ENCODE measurements around the gene CYP3A7. TPM values are rescaled to one million over a fixed set of nuclear protein-coding genes. Genes with fewer than 3 reads are reported as not detected.
"Not testable (repeated sequence)": the region's sequence is repeated elsewhere in the genome, so short reads cannot be mapped to it uniquely, and the experiment has no call there.

Gene CYP3A7
- total and polyA plus RNA-seq, 11 donors, result not detected

DNA sequence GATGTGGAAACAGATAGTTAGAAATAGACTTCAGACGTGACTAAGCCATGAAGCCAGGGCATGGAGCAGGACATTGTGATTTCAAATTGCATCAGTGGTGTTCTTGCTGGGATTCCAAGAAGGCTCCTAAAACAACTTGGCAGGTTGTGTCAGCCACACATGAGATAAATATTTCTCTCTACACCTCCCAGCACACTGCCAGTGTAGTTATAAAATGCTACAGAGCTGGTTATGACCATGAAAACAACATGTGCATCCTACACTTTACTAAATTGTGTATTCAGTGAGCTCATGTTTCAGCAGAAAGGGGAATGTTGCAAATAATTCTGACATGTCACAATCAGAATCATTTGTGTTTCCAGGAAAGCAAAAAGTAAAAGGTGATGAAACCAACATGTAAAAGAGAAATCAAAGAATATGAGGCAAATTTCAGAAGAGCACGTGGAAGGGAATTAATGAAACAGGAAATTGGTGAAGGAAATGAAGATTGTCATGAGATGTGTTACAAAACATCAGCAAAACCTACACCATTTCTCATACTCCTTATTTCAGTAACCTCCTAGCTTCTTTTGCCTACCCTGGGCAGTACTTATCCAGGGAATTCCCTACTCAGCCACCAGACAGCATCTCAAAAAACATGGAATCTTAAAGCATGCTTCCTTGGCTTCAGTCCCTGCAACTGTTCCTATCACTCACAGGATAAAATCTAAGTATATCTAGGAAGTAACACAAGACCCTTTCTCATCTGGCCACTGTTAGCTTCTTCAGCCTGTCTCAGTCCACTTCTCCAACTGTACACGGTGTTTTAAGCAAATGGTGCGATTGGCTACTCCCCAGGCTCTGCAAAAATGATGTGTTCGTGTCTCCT lies 5.8 kb upstream of the CYP3A7 start:
- H3K36me3 ChIP-seq, result peaks cover 0 to 9% (median 0%) of the 10 kb centered on the region in 9 donors
- WGBS, 4 donors, result 70 to 81% (median 75%) methylated on average over 5 of the region's 5 CpGs
- peaks cover 0 to 8% (median 0%) of the 10 kb centered on the region in 12 donors for H3K9me3 ChIP-seq
- no peak overlapping the region for H3K27ac ChIP-seq
- no peaks in the 10 kb centered on the region for H3K4me1 ChIP-seq
- no peaks in the 10 kb centered on the region for H3K27me3 ChIP-seq
- no peak for ATAC-seq
- intact Hi-C loops (cut with DNase I), result no loop called here
- TF ChIP-seq POLR2A (IDR thresholded peaks at IDR 0.05) (no peak), CTCF (IDR thresholded peaks at IDR 0.05) (no peak)
- DNase-seq, result no peak
- H3K4me3 ChIP-seq, result no peak overlapping the region

DNA sequence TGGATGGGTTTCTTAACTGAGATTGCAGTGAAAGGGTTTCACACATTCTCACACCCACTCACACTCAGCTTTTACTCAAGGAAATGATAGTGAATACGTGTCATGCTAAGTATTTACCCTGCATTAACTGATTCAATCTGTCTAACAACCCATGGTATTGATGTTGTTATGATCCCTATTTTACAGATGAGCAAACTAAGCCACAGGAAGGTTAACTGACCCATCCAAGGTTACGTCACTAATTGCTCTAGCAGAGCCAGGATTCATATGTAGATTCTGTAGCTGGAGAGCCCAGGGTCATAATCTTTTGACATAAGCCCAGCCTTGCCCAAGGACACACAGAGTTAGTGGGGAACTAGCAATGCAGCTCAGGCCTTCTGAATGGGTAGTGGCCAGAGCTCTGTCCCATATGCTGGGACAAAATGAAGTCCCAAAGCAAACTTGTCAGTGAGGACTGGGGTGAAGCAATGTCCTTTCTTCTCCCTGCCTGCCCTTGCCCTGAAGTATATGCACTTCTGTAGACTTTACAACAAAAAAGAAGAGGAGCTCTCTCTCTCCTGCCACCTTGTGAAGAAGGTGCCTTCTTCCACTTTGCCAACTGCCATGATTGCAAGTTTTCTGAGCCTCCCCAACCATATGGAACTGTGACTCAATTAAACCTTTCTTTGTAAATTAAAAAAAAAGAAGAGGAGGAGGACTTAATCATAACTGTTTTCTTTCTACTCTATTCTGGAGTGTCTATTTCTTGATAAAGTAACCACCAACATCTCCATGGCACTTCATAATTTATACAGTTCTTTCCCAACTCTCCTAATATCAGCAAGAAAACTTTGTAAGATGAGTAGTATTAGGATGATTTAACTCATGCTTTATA lies 4.9 kb upstream of the CYP3A7 start:
- no peaks in the 10 kb centered on the region for H3K27me3 ChIP-seq
- no peak for DNase-seq
- H3K4me1 ChIP-seq, result no peaks in the 10 kb centered on the region
- intact Hi-C loops (cut with DNase I), result no loop called here
- peaks cover 0 to 9% (median 0%) of the 10 kb centered on the region in 9 donors for H3K36me3 ChIP-seq
- no peak for ATAC-seq
- peaks cover 0 to 3% (median 0%) of the 10 kb centered on the region in 12 donors for H3K9me3 ChIP-seq
- no peak overlapping the region for H3K27ac ChIP-seq
- no peak for TF ChIP-seq POLR2A (IDR thresholded peaks at IDR 0.05)
- no peak for TF ChIP-seq CTCF (IDR thresholded peaks at IDR 0.05)
- WGBS, 4 donors, result 72 to 84% (median 78%) methylated on average over 2 of the region's 2 CpGs
- no peak overlapping the region for H3K4me3 ChIP-seq

DNA sequence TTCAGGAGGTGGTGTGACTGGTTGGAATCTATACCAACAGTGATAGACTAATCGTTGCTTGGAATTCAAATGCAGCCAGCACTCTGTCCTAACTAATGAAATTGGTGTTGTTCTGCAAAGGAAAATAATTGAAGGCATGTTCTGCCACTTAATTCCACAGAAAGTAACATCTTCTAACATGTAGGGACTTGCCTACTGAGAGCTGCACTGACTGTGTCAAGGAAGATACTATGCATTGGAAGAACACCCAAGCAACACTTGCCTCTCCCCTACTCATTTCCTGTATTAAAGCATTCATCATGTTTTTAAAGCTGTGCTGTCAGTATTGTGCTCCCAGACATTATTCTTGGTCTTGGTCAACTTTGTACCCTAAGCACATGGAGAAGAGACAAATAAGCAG lies 2.7 kb upstream of the CYP3A7 start:
- Histone ChIP-seq H3K4me1 (no peaks in the 10 kb centered on the region), H3K36me3 (peaks cover 0 to 9% (median 0%) of the 10 kb centered on the region in 9 donors), H3K27me3 (no peaks in the 10 kb centered on the region), H3K9me3 (no peaks in the 10 kb centered on the region), H3K27ac (no peak overlapping the region), H3K4me3 (no peak overlapping the region)
- no peak for TF ChIP-seq CTCF (IDR thresholded peaks at IDR 0.05)
- no peak for TF ChIP-seq POLR2A (IDR thresholded peaks at IDR 0.05)
- 78 to 91% (median 86%) methylated on average over 1 of the region's 1 CpG for WGBS, 4 donors
- DNase-seq, result no peak
- ATAC-seq, result no peak
- intact Hi-C loops (cut with DNase I), result no loop called here

DNA sequence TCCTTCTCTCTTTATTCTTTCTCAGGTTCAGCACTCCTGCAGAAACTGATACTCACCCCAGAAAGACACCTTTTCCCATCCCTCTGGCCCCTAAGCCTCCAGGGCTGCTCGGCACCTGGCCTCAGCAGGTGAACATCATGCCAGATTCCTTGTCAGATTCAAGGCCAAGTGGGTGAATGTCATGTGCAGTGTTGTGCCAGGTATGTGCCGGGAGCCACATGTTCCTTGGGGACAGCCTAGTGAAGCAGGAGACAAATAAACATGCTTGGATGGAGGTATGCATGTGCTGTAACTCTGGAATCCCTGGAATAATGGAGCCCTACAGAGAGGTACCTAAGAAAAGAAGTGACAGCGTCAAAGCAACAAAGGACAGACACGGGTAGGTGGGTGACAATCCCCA lies 1.7 kb upstream of the CYP3A7 start:
- 85 to 90% (median 87%) methylated on average over 4 of the region's 4 CpGs for WGBS, 4 donors
- H3K36me3 ChIP-seq; ATAC-seq; H3K27me3 ChIP-seq; intact Hi-C loops (cut with DNase I); H3K27ac ChIP-seq; DNase-seq; H3K4me1 ChIP-seq; H3K4me3 ChIP-seq; H3K9me3 ChIP-seq: not testable (repeated sequence)
